Natural killer cell (primary cell): ENCODE measurements around the gene LMAN2. TPM values are rescaled to one million over a fixed set of nuclear protein-coding genes. Genes with fewer than 3 reads are reported as not detected.

Experiments used
- ATAC-seq, 3 donors: fragments of 150-1000 bp in 2 of 3; fragments of 200-7000 bp in 1 of 3; cut with Tn5 transposase; 1 replicate in 1 of 3; 2 replicates in 2 of 3; pipeline ENCODE4 v1.10.0; 2021; ENCODE audit warnings: mild to moderate bottlenecking in 2 of 3, moderate library complexity in 2 of 3
- DNase-seq, 2 donors: peaks; one replicate each; pipeline versions ENCODE4 v3.0.0 to v3.0.0-alpha.2; 2013 to 2021; ENCODE audit warnings: mixed read lengths in 1 of 2
- H3K27ac ChIP-seq: one replicate; pipeline ENCODE4 v1.5.1; 2013; ENCODE audit warnings: mild to moderate bottlenecking, low read length
- H3K27me3 ChIP-seq: one replicate; pipeline ENCODE4 v1.6.1; 2013; ENCODE audit warnings: low read length; ENCODE audit not compliant: control insufficient read depth, insufficient read depth
- H3K36me3 ChIP-seq: one replicate; pipeline ENCODE4 v1.6.1; 2013; ENCODE audit warnings: low read length; ENCODE audit not compliant: control insufficient read depth, insufficient read depth
- H3K4me1 ChIP-seq: one replicate; pipeline ENCODE4 v1.6.1; 2013; ENCODE audit warnings: low read length; ENCODE audit not compliant: control insufficient read depth, insufficient read depth
- H3K4me3 ChIP-seq: one replicate; pipeline ENCODE4 v1.5.1; 2013; ENCODE audit warnings: low read length
- H3K9me3 ChIP-seq: one replicate; pipeline ENCODE4 v1.6.1; 2013; ENCODE audit warnings: low read length; ENCODE audit not compliant: control insufficient read depth, insufficient read depth
- H3K27ac Mint-ChIP-seq, 2 donors: one replicate each; pipeline ENCODE4 v1.8.0; 2022; ENCODE audit warnings: mild to moderate bottlenecking in 2 of 2, mixed read lengths in 2 of 2, moderate library complexity in 1 of 2
- H3K27me3 Mint-ChIP-seq, 2 donors: one replicate each; pipeline ENCODE4 v1.8.0; 2022; ENCODE audit warnings: low read depth in 2 of 2, mixed read lengths in 2 of 2
- H3K36me3 Mint-ChIP-seq: one replicate; pipeline ENCODE4 v1.8.0; 2022; ENCODE audit warnings: mixed read lengths
- H3K4me1 Mint-ChIP-seq, 2 donors: one replicate each; pipeline ENCODE4 v1.8.0; 2022; ENCODE audit warnings: mixed read lengths in 2 of 2
- H3K4me3 Mint-ChIP-seq: one replicate; pipeline ENCODE4 v1.8.0; 2022; ENCODE audit warnings: mild to moderate bottlenecking, moderate library complexity, mixed read lengths
- H3K9me3 Mint-ChIP-seq, 2 donors: one replicate each; pipeline ENCODE4 v1.8.0; 2022; ENCODE audit warnings: mixed read lengths in 2 of 2
- CTCF ChIP-seq: fragments of 200-600 bp; IDR thresholded peaks from one replicate; pipeline ENCODE4 v1.8.0; 2022; ENCODE audit warnings: antibody characterized with exemption
- WGBS: methylation state at CpG from one replicate; pipeline ENCODE4 v1.1.7; 2013; ENCODE audit warnings: missing lambda C conversion rate; ENCODE audit not compliant: insufficient coverage; 5-methylcytosine and 5-hydroxymethylcytosine counted together
- intact Hi-C: fragments of 100-400 bp; cut with micrococcal nuclease; formaldehyde crosslinking; loops from one replicate; pipeline ENCODE4 v1.14.2; 2022
- total RNA-seq, 4 donors: library from RNA; stranded (reverse); fragments of 120-200 nt in 1 of 4; gene quantifications; one replicate each; pipeline versions ENCODE4 v1.2.3 to v1.2.4, GENCODE V29; 2013 to 2022

LMAN2 gene
- total RNA-seq, 3 donors from 2014 or later (not counting 1 experiment from before 2014, with no cell fraction given), result 112 to 124 (median 114) TPM

GRCh38 chr5:177372034-177372896 is 20.8 kb upstream of the LMAN2 start:
- TF ChIP-seq CTCF, result no peak
- DNase-seq (peak in 1 of 2 donors; percentile 55), ATAC-seq (peak in 2 of 3 donors; percentile 32 to 49)
- H3K36me3 Mint-ChIP-seq, result no peaks in the 10 kb centered on the region
- no peaks in the 10 kb centered on the region for H3K27me3 Mint-ChIP-seq
- Histone ChIP-seq H3K9me3 (no peaks in the 10 kb centered on the region), H3K36me3 (peaks cover 51% of the 10 kb centered on the region), H3K27me3 (no peaks in the 10 kb centered on the region), H3K4me3 (no peak overlapping the region), H3K27ac (peak overlapping the region; percentile 20), H3K4me1 (peaks cover 47% of the 10 kb centered on the region)
- peak overlapping the region; percentile 50 to 55 for H3K27ac Mint-ChIP-seq
- H3K4me3 Mint-ChIP-seq, result peak overlapping the region; percentile 33
- no peaks in the 10 kb centered on the region for H3K9me3 Mint-ChIP-seq
- 70% methylated on average over 9 of the region's 12 CpGs for WGBS
- intact Hi-C loops, result no loop called here
- H3K4me1 Mint-ChIP-seq, result peaks cover 22 to 32% of the 10 kb centered on the region in 2 donors

DNA sequence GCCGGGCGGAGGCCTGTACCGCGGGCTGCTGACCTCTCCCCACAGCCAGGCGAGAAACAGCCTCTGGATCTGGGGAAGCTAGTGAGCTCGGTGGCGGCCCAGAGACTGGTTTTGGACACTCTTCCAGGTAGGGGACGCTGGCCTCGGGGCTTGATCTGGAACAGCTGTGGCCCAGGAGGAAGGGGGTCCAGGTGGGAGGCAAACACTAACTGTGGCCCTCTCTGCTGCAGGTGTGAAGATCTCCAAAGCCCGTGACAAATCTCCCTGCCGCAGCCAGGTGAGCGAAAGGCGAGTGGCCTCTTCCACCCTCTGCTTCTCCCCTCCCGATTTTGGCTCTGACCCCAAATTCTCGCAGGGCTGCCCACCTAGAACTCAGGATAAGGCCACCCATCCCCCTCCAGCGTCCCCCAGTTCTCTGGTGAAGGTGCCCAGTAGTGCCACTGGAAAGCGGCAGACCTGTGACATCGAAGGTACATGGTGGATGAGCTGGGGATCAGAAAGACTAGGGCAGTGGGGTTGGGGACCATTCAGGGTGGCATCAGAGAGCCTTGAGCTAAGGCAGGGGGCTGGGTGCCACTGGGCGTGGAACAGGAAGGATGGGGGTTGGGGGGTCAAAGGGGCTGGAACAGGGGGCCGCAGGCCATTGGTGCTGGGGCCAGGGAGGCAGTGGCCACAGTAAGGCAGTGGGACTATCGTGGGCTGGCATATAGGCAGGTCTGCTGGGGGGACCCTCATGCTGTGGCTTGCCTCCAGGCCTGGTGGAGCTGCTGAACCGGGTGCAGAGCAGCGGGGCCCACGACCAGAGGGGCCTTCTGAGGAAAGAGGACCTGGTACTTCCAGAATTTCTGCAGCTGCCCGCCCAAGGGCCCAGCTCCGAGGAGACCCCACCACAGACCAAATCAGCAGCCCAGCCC is 19.9 kb upstream of the LMAN2 start:
- H3K9me3 Mint-ChIP-seq, result no peaks in the 10 kb centered on the region
- H3K27me3 Mint-ChIP-seq, result no peaks in the 10 kb centered on the region
- H3K4me1 Mint-ChIP-seq, result peaks cover 22 to 39% of the 10 kb centered on the region in 2 donors
- no peak for TF ChIP-seq CTCF
- peak overlapping the region; percentile 21 for H3K4me3 ChIP-seq
- intact Hi-C loops, result no loop called here
- H3K9me3 ChIP-seq, result no peaks in the 10 kb centered on the region
- no peak for ATAC-seq
- H3K36me3 Mint-ChIP-seq, result no peaks in the 10 kb centered on the region
- H3K4me3 Mint-ChIP-seq, result peak overlapping the region; percentile 31
- H3K27me3 ChIP-seq, result no peaks in the 10 kb centered on the region
- no peak for DNase-seq
- peaks cover 47% of the 10 kb centered on the region for H3K4me1 ChIP-seq
- H3K36me3 ChIP-seq, result peaks cover 57% of the 10 kb centered on the region
- WGBS, result 72% methylated on average over 26 of the region's 26 CpGs
- peak overlapping the region; percentile 32 for H3K27ac ChIP-seq
- peak overlapping the region; percentile 50 to 55 for H3K27ac Mint-ChIP-seq

GRCh38 chr5:177370488-177371119 is 19.1 kb upstream of the LMAN2 start:
- Histone ChIP-seq H3K4me1 (peaks cover 47% of the 10 kb centered on the region), H3K9me3 (no peaks in the 10 kb centered on the region), H3K27me3 (no peaks in the 10 kb centered on the region), H3K27ac (no peak overlapping the region), H3K4me3 (peak overlapping the region; percentile 21), H3K36me3 (peaks cover 65% of the 10 kb centered on the region)
- Mint-ChIP-seq H3K4me3 (peak overlapping the region; percentile 56), H3K27me3 (no peaks in the 10 kb centered on the region), H3K27ac (no peak overlapping the region), H3K4me1 (peaks cover 22 to 41% of the 10 kb centered on the region in 2 donors), H3K36me3 (no peaks in the 10 kb centered on the region), H3K9me3 (no peaks in the 10 kb centered on the region)
- intact Hi-C loops, result no loop called here
- TF ChIP-seq CTCF, result no peak
- ATAC-seq (peak in 1 of 3 donors; percentile 90), DNase-seq (peak in 1 of 2 donors; percentile 75)
- 34% methylated on average over 41 of the region's 42 CpGs for WGBS
